Upper lobe of right lung (tissue), 1 donor: Measurements from ENCODE around the gene SMAP2. TPM values are rescaled to one million over a fixed set of nuclear protein-coding genes. Genes with fewer than 3 reads are reported as not detected.

ENCODE experiments used
- ATAC-seq: fragments of 200-7000 bp; cut with Tn5 transposase; one replicate; pipeline ENCODE4 v1.9.1; 2020; ENCODE audit warnings: mild to moderate bottlenecking, moderate library complexity
- DNase-seq: peaks from one replicate; pipeline ENCODE4 v3.0.0-alpha.2; 2020
- H3K27ac ChIP-seq: fragments of 200-600 bp; one replicate; pipeline ENCODE4 v1.8.0; 2022
- H3K27me3 ChIP-seq: fragments of 200-600 bp; one replicate; pipeline ENCODE4 v1.8.0; 2022; ENCODE audit warnings: mild to moderate bottlenecking
- H3K36me3 ChIP-seq: fragments of 200-600 bp; one replicate; pipeline ENCODE4 v1.8.0; 2022
- H3K4me1 ChIP-seq: fragments of 200-600 bp; one replicate; pipeline ENCODE4 v1.8.0; 2022
- H3K4me3 ChIP-seq: fragments of 200-600 bp; one replicate; pipeline ENCODE4 v1.8.0; 2022; ENCODE audit warnings: mild to moderate bottlenecking
- H3K9me3 ChIP-seq: fragments of 200-600 bp; one replicate; pipeline ENCODE4 v1.8.0; 2022
- intact Hi-C: fragments of 100-400 bp; cut with DNase I; formaldehyde crosslinking; loops from one replicate; pipeline ENCODE4 v1.11.0; 2022
- total RNA-seq: library from RNA; stranded (reverse); fragmentation: NEBNext Ultra II Directional; extraction: Animal tissue kit (Norgen Biotek cat#: 25700); gene quantifications from one replicate; pipeline ENCODE4 v1.2.1, GENCODE V29; 2021
- TF ChIP-seq, protein P1 (sequence below): fragments of 200-600 bp; IDR thresholded peaks from one replicate; pipeline ENCODE4 v1.8.0; 2022; ENCODE audit warnings: antibody characterized with exemption
- donor health status: DM: no; HTN: yes; CAD: no; lungs with severe emphysema.

The SMAP2 gene
- total RNA-seq, 1 donor from 2014 or later = 55.3 TPM

DNA sequence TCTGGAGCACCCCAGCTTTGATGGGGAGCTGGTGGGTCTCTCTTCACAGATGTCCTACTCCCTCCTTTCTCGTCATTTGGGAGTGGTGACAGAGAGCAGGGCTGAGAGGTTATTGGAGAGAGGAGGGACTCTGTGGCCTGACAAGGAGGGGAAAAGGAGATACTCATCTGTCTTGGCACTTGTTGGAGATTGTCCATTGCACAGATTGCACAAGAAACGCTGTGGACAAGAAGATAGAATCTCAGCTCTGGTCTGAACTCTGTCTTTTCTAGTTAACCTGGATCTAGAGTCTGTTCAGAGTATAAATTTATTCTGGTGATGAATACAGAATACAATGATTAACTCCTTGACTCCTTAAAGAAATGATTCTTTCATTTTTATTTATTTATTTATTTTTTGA lies 22.4 kb upstream of the SMAP2 start:
- Histone ChIP-seq H3K27ac (no peak overlapping the region), H3K27me3 (no peaks in the 10 kb centered on the region), H3K4me3 (no peak overlapping the region), H3K36me3 (no peaks in the 10 kb centered on the region), H3K9me3 (no peaks in the 10 kb centered on the region), H3K4me1 (no peaks in the 10 kb centered on the region)
- DNase-seq (no peak), ATAC-seq (no peak)
- TF ChIP-seq, protein P1, sequence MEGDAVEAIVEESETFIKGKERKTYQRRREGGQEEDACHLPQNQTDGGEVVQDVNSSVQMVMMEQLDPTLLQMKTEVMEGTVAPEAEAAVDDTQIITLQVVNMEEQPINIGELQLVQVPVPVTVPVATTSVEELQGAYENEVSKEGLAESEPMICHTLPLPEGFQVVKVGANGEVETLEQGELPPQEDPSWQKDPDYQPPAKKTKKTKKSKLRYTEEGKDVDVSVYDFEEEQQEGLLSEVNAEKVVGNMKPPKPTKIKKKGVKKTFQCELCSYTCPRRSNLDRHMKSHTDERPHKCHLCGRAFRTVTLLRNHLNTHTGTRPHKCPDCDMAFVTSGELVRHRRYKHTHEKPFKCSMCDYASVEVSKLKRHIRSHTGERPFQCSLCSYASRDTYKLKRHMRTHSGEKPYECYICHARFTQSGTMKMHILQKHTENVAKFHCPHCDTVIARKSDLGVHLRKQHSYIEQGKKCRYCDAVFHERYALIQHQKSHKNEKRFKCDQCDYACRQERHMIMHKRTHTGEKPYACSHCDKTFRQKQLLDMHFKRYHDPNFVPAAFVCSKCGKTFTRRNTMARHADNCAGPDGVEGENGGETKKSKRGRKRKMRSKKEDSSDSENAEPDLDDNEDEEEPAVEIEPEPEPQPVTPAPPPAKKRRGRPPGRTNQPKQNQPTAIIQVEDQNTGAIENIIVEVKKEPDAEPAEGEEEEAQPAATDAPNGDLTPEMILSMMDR = no peak
- intact Hi-C loops = no loop called here

DNA sequence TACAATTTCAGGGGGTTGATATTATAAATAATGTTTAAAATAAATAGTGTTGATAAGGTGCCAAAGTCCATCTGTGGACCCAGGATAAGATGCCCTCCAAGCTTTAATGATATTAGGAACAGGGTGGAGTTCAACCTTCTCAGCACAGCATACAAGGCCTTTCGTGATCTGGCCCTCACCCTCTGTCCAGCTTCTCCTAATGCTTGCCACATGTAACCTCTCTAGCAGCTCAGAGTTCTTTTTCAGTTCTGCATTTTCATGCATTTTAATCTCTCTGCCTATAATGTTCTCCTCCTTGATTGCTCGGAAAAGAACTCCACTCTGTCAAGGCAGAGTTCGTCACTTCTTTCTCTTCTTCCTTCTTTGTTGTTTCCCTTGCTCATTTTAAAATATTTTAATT lies 21.4 kb upstream of the SMAP2 start:
- peak; percentile 85 for ATAC-seq
- H3K27ac ChIP-seq = peak overlapping the region; percentile 45
- H3K9me3 ChIP-seq = no peaks in the 10 kb centered on the region
- H3K36me3 ChIP-seq = no peaks in the 10 kb centered on the region
- H3K27me3 ChIP-seq = no peaks in the 10 kb centered on the region
- intact Hi-C loops = no loop called here
- no peaks in the 10 kb centered on the region for H3K4me1 ChIP-seq
- no peak for DNase-seq
- no peak overlapping the region for H3K4me3 ChIP-seq
- TF ChIP-seq, protein P1 = no peak

DNA sequence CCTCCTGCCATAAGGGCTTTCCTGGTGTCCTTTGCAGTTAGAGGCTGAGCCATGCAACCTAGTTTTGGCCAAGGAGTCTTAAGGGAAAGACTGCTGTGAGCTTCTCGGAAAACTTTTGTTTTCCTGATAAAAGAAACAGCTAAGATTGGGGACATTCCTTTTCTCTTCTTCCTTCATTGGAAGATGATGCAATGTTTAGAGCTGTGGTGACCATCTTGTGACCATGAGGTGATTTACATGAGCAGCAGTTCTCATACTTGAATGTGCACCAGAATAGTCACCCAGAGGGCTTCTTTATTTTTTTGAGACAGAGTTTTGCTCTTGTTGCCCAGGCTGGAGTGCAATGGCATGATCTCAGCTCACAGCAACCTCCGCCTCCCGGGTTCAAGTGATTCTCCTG lies 20.4 kb upstream of the SMAP2 start:
- no peaks in the 10 kb centered on the region for H3K9me3 ChIP-seq
- TF ChIP-seq, protein P1 = no peak
- no peak for DNase-seq
- intact Hi-C loops = no loop called here
- H3K27ac ChIP-seq = peak overlapping the region; percentile 45
- no peak overlapping the region for H3K4me3 ChIP-seq
- no peaks in the 10 kb centered on the region for H3K27me3 ChIP-seq
- peak; percentile 60 for ATAC-seq
- H3K36me3 ChIP-seq = no peaks in the 10 kb centered on the region
- H3K4me1 ChIP-seq = no peaks in the 10 kb centered on the region

DNA sequence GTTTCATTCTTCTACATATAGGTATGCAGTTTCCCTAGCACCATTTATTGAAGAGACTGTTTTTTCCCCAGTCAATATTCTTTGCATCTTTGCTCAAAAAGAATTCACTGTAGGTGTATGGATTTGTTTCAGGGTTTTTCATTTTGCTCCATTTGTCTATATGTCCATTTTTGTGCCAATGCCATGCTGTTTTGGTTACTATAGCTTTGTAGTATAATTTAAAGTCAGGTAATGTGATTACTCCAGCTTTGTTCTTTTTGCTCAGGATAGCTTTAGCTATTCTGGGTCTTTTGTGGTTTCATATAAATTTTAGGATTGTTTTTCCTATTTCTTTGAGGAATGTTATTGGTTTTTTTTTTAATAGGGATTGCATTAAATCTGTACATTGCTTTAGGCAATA lies 15.9 kb upstream of the SMAP2 start:
- intact Hi-C loops = no loop called here
- TF ChIP-seq, protein P1 = no peak
- ATAC-seq (no peak), DNase-seq (no peak)
- Histone ChIP-seq H3K36me3 (no peaks in the 10 kb centered on the region), H3K9me3 (no peaks in the 10 kb centered on the region), H3K4me1 (no peaks in the 10 kb centered on the region), H3K4me3 (no peak overlapping the region), H3K27me3 (no peaks in the 10 kb centered on the region), H3K27ac (no peak overlapping the region)

DNA sequence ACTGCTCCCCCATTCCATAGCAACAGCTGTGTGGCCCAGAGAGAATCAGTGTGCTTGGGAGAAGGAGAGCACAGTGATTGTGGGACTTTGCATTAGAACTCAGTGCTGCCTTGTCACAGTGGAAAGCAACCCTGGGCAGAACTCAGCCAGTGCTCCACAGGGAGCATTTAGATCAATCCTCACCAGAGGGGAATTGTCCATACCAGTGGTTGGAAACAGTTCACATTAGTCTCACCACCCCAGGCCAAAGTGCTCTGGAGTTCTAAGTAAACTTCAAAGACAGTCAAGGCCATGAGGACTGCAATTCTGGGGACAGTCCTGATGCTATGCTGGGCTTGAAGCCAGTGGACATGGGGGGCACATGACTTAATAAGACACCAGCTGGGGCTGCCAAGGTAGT lies 12.9 kb upstream of the SMAP2 start:
- no peaks in the 10 kb centered on the region for H3K9me3 ChIP-seq
- intact Hi-C loops = no loop called here
- ATAC-seq (no peak), DNase-seq (no peak)
- no peaks in the 10 kb centered on the region for H3K27me3 ChIP-seq
- TF ChIP-seq, protein P1 = no peak
- no peaks in the 10 kb centered on the region for H3K4me1 ChIP-seq
- H3K27ac ChIP-seq = no peak overlapping the region
- no peaks in the 10 kb centered on the region for H3K36me3 ChIP-seq
- no peak overlapping the region for H3K4me3 ChIP-seq

DNA sequence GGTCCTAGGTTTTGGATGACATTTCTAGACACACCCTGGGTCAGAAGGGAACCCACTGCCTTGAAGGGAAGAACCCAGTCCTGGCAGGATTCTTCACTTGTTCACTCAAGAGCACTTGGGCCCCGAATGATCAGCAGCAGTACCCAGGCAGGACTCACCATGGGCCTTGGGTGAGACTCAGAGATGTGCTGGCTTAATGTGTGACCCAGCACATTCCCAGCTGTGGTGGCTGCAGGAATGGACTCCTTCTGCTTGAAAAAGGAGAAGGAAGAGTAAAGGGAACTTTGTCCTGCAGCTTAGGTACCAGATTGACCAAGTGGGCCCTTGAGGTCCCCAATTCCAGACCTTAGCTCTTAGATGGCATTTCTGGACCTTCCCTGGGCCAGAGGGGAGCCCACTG lies 12.3 kb upstream of the SMAP2 start:
- Histone ChIP-seq H3K27ac (no peak overlapping the region), H3K4me3 (no peak overlapping the region), H3K9me3 (no peaks in the 10 kb centered on the region), H3K36me3 (no peaks in the 10 kb centered on the region), H3K4me1 (no peaks in the 10 kb centered on the region), H3K27me3 (no peaks in the 10 kb centered on the region)
- ATAC-seq (no peak), DNase-seq (no peak)
- TF ChIP-seq, protein P1 = no peak
- intact Hi-C loops = no loop called here
